Stimulated activated CD4-positive, alpha-beta T cell treated with anti-CD3 and anti-CD28 coated beads, Interleukin-2, amount 100 ng/mL, for 24 hours (primary cell): Measurements from ENCODE around the gene FRRS1L.
A peak's percentile ranks its signal among the peaks of the same experiment; 100 is the strongest.
"Not testable (repeated sequence)": the region's sequence is repeated elsewhere in the genome, so short reads cannot be mapped to it uniquely, and the experiment has no call there.

Source experiments
- DNase-seq, 2 donors: peaks; one replicate each; pipeline ENCODE4 v3.0.0-alpha.2; 2020

Gene FRRS1L

DNA sequence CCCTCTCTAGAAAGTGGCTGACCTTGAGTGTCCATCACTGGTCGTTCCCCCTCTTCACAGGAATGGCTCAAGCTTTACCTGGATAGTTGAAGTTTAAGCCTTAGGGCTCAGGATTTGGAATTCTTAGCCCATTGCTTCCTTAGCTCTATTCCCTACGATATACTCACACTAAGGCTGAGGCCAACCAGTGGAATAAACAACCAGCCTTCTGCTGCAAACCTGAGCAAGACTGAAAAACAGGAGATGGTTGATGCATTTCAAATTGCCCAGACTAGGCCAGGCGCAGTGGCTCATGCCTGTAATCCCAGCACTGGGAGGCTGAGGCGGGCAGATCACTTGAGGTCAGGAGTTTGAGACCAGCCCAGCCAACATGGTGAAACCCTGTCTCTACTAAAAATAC, 40.4 kb downstream of the FRRS1L start:
- not testable (repeated sequence) for DNase-seq

- no peak for DNase-seq
These were observed 42.9 kb downstream of the FRRS1L start for GRCh38 chr9:109124121-109124520.

DNA sequence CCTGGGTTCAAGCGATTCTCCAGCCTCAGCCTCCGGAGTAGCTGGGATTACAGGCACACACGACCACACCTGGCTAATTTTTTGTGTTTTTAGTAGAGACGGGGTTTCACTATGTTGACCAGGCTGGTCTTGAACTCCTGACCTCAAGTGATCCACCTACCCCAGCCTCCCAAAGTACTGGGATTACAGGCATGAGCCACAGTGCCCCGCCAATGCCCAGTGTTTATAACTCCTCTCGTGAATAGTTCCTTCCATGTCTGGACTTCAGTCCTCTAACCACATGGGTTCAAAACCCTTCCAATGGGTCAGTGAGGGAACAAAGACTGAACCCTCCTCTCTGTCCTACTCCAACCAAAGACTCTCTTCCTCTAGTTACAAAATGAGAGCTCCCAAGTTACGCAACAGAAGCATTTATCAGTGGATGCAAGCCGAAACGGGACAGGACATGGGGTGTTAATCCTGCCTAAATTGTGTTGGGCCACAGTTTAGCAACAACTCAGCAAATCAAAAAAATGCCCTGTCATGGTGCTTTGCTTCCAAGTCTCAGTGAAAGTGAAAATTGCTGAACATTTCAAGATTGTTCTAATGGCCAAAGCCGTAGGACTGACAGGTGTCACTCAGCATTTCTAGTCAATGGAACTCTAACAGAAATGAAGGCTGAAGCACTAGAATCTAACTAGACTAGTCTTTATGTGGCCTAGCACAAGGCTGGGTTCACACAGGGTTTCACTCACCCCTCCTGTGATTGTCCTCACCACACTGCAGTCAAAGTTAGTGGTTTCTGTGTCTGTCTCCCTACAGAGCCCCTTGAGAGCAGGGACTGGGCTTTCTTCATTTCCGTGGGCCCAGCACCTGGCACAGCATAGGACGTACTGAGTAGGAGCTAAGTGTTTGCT, 44.1 kb downstream of the FRRS1L start:
- no peak for DNase-seq

- no peak for DNase-seq
These were observed 45.7 kb downstream of the FRRS1L start for GRCh38 chr9:109121232-109121796.

GRCh38 chr9:109120204-109120789, 46.8 kb downstream of the FRRS1L start:
- DNase-seq = no peak

DNA sequence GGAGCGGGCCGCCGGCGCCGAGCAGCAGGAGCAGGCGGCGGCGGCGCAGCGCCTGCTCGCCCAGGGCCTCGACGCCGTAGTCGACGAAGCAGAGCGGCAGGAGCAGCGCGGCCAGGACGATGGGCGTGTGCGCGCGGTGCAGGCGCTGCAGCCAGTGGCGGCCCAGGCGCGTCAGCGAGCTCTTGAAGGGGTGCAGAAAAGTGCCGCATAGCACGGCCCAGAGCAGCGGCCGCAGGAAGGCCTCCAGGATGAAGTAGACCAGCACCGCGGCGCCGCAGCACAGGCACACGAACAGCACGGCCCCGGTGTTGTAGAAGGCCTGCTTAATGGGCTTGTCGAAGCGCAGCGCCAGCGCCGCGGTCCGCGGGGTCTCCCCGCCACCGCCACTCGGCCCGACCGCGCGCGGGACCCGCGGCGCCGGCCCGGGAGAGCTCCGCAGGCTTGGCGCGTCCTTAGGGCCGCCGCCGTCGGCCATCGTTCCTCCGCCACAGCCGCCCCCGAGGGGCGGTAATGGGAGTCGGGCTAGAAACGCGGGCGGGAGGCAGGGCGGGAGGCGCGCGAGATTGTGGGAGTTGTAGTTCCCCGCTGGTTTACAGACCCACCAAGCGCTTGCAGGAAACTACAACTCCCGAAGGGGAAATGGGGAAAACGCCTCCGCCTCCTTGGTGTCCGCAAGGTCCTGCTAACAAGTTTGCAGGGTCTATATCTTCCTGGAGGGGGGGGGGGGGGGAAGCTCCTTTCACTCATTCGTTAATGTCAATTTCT, 47.4 kb downstream of the FRRS1L start, which contains the start of gene TMEM245:
Gene TMEM245 (minus strand): TSS at position 509 of the 765 bp plus-strand sequence. CDS start 34 bp downstream, at position 475.
- peak; percentile 93 to 94 for DNase-seq

DNA sequence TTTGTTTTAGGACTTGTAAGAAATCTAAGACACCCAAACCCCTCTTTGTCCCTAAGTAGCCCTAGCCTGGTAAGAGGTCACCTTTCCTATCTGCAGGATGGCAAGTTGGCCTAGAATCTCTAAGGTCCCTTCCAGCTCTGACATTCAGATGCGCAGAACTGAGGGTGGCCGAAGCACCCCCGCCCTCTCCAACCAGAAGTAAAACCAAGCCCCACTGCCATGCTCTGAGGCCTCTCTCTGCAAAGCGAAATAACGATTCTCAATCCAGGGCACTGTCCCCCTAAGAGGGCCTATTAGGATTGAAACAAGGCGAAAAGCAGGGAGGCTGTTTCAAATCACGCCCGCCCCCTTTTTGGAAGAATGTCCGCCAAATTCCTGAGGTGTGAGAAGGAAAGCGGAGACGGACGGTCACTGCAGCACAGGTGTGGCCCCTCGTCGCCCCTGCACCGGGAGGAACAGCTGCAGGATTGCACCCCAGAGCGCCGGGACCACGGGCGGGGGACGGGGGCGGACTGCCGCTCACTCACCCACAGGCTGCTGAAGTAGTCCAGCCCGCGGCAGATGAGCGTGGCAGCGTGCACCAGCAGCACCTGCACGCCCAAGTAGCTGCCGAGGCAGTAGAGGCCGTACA, 48.1 kb downstream of the FRRS1L start:
- peak in 1 of 2 donors; percentile 42 for DNase-seq

DNA sequence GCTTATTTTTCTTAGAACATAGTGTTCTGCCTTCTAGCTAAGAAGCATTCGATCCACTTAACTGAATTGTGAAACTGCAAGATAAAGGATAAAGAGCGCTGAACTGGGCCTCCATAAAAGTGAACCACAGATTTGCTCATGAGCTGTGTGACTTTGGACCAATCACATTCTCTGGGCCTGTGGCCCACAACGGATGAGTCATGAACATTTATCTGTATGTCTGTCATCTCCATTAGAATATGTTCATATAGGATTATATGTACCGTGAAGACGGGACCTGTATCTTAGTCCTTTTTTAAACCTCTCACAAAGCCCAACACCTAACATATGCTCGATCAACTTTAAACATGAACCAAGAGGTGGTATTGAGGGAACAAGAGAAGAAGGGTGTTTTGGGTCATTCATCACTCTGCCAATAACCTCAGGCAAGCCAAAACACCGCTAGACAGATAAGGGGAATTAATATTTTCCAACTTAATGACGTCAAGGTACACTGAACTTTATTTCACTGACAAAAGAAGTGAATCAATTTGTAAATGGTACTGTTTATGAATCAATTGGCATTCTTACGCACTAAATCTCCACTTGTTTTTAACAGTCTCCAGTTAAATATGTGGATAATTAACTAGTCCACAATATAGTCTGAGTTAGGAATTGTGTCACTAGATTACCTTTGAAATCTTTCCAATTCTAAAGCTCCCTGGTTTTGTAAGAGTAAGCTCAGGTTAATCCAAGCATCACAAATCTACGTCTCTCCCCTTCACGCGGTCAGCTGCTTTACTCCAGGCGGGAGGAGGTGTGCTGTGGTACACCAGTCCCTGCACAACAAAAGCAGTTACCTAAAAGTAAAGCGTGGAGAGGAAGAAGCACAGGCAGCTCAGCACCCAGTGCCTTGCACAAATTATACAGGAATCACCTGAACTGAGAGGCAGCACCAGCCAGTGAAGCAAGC, 48.9 kb downstream of the FRRS1L start:
- DNase-seq = peak; percentile 40 to 54

GRCh38 chr9:109115931-109116526, 51.0 kb downstream of the FRRS1L start:
- DNase-seq = no peak

- no peak for DNase-seq
These were observed 52.4 kb downstream of the FRRS1L start for GRCh38 chr9:109114670-109115069.

DNA sequence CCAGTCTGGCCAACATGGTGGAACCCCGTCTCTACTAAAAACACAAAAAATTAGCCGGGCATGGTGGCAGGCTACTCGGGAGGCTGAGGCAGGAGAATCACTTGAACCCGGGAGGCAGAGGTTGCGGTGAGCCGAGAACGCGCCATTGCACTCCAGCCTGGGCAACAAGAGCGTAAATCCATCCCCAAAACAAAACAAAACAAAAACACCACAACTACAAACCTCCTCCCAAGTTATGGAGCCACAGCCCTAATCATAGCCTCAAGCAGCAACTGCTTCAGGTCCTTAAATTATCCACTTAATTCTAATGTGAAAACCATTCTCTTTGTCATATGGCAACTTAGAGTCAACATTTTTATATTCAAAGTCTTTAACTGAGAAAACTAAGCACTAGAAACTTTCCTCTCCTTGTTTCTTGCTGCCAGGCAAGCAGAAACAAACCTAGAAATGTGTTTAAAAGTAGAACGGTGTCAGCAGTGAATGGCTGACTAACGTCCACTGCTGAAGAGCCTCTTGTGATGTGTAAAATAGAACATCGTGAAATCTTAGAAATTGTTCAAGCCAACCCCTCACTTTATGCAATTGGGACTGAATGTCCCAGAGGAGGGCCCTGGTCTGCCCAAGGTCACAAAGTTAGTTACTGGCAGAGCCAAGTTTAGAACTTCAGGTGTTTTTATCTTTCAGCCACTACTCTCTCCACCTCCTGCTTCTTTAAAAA, 53.0 kb downstream of the FRRS1L start:
- no peak for DNase-seq

- DNase-seq = no peak
These were observed 53.8 kb downstream of the FRRS1L start for GRCh38 chr9:109113254-109113653.

GRCh38 chr9:109110329-109111021, 56.6 kb downstream of the FRRS1L start:
- no peak for DNase-seq

DNA sequence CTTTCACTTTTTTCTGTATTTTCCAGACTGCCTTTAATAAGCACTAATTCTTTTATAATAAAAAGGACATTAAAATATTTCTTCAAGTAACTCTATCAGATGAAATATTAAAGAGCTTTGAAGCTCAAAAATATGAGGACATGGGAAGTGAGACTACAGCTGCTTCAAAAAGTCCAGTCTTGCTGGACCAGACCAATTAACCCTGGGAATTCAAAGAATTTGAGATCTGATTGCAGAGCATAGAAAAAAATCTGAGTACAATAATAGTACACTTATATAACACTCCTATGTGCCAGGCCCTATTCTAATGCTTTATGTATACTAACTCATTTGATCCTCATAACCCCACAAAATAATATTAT, 57.1 kb downstream of the FRRS1L start:
- DNase-seq = no peak

GRCh38 chr9:109108318-109108717, 58.7 kb downstream of the FRRS1L start:
- no peak for DNase-seq

DNA sequence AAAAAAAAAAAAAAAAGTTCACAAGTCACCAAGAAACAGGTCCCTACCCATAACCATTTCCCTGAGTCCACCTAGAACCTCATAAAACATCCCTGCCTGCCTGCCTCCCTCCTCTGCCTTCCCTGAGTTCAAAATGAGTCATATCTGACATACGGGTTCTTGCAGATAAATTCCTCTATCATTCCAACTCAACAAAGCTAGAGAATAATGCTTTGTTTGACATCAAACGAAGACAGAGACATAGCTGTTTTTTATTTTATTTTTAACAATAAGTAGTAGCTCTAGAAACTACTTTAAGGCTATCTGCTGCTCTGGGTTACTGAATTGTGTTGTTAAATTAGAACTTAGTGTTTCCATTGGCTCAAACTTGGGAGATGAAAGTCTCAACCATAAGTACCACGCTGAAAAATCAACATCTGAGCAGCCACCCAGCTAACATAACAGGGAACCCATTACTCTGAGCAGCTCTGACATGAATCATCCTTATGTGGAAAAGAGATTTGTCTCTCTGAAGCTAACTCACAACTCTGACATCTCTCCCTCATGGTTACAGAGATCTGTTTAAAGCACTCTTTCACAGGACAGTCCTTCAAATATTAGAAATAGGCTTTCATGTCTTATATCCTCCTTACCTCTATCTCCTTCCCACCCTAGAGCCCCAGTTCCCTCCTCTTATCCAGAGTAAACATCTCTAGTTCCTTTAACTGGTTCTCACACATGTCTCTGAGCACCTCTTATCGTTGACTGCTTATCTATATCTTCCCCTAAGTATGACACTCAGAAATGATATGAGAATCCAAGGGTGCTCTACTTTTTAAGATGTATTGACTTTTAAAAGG, 59.4 kb downstream of the FRRS1L start:
- no peak for DNase-seq

DNA sequence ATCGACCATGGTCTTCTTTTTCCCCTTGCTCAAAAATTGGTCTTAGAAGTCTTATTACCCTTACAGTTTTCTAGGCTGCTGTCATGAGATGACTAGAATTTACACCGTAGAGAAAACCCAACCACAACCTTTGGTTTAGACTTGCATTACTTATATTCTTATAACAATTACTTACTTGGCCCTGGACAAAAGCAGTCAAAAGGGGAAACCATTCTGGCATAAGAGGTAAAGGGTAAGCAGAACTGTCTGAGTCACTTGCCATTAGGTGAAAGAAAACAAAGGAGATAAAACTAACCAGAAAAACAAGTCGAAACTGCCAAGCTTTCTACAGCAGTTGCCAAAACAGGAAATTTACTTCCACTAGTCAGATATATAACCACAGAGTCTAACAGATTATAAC, 65.2 kb downstream of the FRRS1L start:
- no peak for DNase-seq

DNA sequence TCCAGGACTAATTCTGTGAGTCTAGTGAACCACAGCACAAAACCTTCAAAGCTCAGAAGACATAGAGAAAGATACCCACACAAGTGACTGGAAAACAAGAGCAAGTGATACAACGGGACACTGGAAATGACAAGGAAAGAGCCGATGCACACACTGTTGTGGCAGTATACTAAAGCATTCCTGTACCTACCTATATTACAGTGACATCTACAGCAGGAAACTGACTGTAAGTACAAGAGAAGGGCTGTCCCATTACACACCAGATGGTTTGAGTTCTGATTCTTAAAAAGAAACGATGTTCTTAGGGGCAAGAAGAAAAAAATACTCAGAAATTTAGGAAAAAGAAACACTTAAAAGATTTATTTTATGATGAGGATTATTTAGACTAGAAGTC, 65.8 kb downstream of the FRRS1L start:
- no peak for DNase-seq
